Ascending aorta (tissue), 2 donors: ENCODE measurements around the gene SLC22A3. TPM values are rescaled to one million over a fixed set of nuclear protein-coding genes. Genes with fewer than 3 reads are reported as not detected.

Experiments used
- DNase-seq, 2 donors: peaks; one replicate each; pipeline ENCODE4 v3.0.0-alpha.2; 2019; ENCODE audit warnings: low spot score in 2 of 2
- H3K27ac ChIP-seq, 2 donors: fragments of 200-600 bp; sonication (generic); one replicate each; pipeline ENCODE4 v1.5.1; 2016 to 2017; ENCODE audit warnings: mild to moderate bottlenecking in 1 of 2
- H3K27me3 ChIP-seq: fragments of 200-600 bp; sonication (generic); one replicate; pipeline ENCODE4 v1.5.1; 2017
- H3K36me3 ChIP-seq, 2 donors: fragments of 200-600 bp; sonication (generic); one replicate each; pipeline ENCODE4 v1.5.1; 2016
- H3K4me1 ChIP-seq, 2 donors: fragments of 200-600 bp; sonication (generic); one replicate each; pipeline ENCODE4 v1.5.1; 2016 to 2017; ENCODE audit warnings: mild to moderate bottlenecking in 1 of 2
- H3K4me3 ChIP-seq, 2 donors: fragments of 200-600 bp; sonication (generic); one replicate each; pipeline ENCODE4 v1.5.1; 2016 to 2017; ENCODE audit warnings: mild to moderate bottlenecking in 1 of 2
- H3K9me3 ChIP-seq, 2 donors: fragments of 200-600 bp; sonication (generic); one replicate each; pipeline ENCODE4 v1.5.1; 2016
- intact Hi-C: fragments of 100-400 bp; cut with DNase I; formaldehyde crosslinking; loops from one replicate; pipeline ENCODE4 v1.15.1; 2023
- total RNA-seq: library from RNA; depleted of rRNA; stranded (reverse); fragments of >200 nt; gene quantifications from one replicate; pipeline ENCODE4 v1.1.0, GENCODE V29; 2016
- TF ChIP-seq, protein P1 (sequence below), 3 experiments: fragments of 200-600 bp in 2 of 3; fragments of 450-650 bp in 1 of 3; sonication (generic) in 2 of 3; IDR thresholded peaks; one replicate each; pipeline ENCODE4 v1.5.1; 2016 to 2019; ENCODE audit warnings: antibody characterized with exemption in 3 of 3, mild to moderate bottlenecking in 1 of 3, moderate library complexity in 1 of 3

Gene SLC22A3
- total RNA-seq, 1 donor from 2014 or later = 29.6 TPM

DNA sequence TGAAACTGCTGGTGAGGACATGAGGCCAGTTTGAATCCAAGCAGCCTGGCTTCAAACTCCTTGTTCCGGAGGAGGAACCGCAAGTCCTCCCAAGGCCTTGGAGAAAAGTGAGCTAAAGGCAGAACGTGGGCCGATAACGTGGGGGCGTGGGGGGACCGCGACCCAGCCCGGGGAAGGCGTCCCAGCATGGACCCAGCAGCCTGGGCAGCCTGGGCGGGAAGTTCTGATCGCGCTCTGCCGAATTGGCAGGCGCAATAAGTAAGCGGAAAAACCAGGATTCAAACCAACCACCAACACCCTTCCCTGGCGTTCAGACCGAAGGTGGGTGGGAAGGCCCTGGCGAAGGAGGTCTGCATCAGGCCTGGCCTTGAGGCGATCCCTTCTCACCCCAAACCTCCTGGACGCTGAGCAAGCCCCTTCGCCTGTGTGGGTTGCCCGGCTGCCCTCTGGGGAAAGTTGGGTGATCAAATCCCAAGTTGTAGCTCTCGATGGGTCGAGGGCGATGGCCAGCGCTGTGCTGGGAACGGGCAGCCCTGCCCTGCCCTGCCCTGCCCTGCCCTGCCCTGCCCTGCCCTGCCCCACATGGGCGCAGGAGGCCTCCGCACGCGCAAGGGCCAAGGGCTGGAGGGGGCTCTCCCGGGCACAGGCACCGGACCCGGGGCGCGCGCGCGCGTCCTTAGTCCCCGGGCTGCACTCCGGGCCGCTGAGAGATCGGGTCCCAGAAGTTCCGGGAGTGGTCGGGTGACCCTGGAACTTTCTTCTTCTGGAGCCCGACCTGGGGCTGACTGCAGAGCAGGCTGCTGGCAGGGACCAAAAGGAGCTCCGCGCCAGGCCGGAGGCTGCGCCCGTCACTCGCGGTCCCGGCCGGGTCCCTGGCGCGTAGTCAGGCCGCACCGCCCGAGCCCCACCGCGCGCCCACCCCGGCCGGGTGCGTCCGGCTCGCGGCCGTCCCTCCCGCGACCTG lies 637 bp upstream of the SLC22A3 start:
- Histone ChIP-seq H3K9me3 (no peaks in the 10 kb centered on the region), H3K27me3 (no peaks in the 10 kb centered on the region), H3K27ac (peak overlapping the region; percentile 91 to 96), H3K4me3 (peak overlapping the region; percentile 76 to 86), H3K36me3 (no peaks in the 10 kb centered on the region), H3K4me1 (no peaks in the 10 kb centered on the region)
- TF ChIP-seq, protein P1, sequence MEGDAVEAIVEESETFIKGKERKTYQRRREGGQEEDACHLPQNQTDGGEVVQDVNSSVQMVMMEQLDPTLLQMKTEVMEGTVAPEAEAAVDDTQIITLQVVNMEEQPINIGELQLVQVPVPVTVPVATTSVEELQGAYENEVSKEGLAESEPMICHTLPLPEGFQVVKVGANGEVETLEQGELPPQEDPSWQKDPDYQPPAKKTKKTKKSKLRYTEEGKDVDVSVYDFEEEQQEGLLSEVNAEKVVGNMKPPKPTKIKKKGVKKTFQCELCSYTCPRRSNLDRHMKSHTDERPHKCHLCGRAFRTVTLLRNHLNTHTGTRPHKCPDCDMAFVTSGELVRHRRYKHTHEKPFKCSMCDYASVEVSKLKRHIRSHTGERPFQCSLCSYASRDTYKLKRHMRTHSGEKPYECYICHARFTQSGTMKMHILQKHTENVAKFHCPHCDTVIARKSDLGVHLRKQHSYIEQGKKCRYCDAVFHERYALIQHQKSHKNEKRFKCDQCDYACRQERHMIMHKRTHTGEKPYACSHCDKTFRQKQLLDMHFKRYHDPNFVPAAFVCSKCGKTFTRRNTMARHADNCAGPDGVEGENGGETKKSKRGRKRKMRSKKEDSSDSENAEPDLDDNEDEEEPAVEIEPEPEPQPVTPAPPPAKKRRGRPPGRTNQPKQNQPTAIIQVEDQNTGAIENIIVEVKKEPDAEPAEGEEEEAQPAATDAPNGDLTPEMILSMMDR (IDR thresholded peaks at IDR 0.05) = no peak
- intact Hi-C loops = loop anchor here (2.0 to 5.0 kb wide), 5 partner anchors 19 to 209 kb away; no protein-coding TSS in a partner anchor
- no peak for DNase-seq

DNA sequence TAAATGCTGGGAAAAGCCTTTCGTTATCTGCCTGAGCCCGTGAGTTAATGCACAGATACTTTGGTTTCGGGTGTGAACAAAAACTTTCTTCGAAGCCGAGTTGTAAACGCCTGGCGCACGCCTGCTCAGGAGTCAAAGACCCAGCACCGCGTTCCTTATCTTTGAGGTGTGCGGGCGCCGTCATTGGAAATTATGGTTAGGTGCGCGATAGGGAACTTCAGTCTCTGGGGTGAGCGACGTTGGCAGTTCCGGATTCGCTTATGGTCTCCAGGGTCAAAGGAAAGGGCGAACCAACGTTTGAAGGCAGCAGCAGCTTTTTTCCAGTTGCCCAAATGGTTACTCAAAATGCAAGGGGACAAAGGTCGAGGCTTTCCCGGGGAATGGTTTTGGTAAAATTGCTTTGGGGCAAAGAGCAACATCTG lies 853 bp downstream of the SLC22A3 start:
- DNase-seq = no peak
- Histone ChIP-seq H3K27me3 (no peaks in the 10 kb centered on the region), H3K9me3 (no peaks in the 10 kb centered on the region), H3K4me3 (peak overlapping the region; percentile 76 to 86), H3K36me3 (peaks cover 0 to 2% of the 10 kb centered on the region in 2 donors), H3K4me1 (peaks cover 0 to 9% of the 10 kb centered on the region in 2 donors), H3K27ac (peak overlapping the region; percentile 91 to 96)
- intact Hi-C loops = loop anchor here (2.0 to 5.0 kb wide), 5 partner anchors 20 to 210 kb away; no protein-coding TSS in a partner anchor
- TF ChIP-seq, protein P1 (IDR thresholded peaks at IDR 0.05) = no peak

DNA sequence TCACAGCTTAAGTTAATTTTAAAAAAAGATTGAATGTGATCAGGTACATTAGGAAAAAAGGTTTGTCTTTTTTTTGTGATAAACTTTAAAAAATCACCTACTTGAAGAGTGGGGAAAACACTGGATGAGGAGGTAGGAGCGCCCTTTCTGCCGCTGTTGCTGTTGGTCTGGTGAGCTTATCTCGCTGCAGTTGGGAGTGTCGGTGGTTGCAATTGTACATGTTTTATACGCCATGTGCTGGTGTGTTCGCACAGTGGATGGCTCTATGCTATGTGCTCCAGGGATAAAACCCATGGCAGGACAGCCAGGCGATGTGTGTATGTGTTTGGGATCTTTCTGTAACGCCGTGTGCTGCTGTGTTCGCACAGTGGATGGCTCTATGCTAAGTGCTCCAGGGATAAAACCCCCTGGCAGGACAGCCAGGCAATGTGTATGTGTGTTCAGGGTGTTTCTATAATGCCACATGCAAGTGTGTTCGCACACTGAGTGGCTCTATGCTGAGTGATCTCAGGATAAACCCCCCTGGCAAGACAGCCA lies 1.7 kb downstream of the SLC22A3 start:
- H3K27ac ChIP-seq = peak overlapping the region; percentile 91 to 96

DNA sequence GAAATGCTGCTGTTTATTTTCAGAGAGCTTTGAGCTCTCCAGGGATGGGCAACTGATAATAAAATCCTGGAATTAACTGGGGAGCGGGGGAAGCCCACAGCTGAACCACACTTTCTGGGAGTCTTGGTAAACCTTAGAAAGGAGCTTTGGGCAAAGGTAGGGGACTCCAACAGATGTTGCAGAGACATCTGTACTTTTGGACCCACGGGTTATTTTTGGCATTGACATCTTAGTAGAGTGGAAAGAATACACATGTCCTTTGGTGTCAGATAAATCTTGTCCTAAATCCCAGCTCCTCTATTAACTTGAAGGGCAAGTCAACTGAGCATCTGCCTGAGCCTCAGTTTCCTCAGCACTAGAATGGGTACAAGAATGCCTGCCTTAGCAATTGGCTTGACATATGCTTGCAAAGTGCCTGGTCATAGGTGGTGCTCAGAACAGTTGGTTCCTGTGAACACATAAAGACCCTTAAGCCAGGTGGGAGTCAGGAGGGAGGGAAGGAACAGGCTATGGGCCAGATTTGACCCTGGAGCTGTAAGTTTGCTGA lies 5.8 kb downstream of the SLC22A3 start:
- peaks cover 7 to 52% of the 10 kb centered on the region in 2 donors for H3K4me1 ChIP-seq
- DNase-seq = no peak
- no peaks in the 10 kb centered on the region for H3K9me3 ChIP-seq
- no peak overlapping the region for H3K4me3 ChIP-seq
- TF ChIP-seq, protein P1 (IDR thresholded peaks at IDR 0.05) = no peak
- H3K36me3 ChIP-seq = peaks cover 0 to 2% of the 10 kb centered on the region in 2 donors
- no peaks in the 10 kb centered on the region for H3K27me3 ChIP-seq
- H3K27ac ChIP-seq = peak overlapping the region; percentile 91 to 96
- intact Hi-C loops = loop anchor here (2.0 to 5.0 kb wide), 2 partner anchors 25 to 267 kb away; no protein-coding TSS in a partner anchor

More for the DNA sequence above, 1.7 kb downstream of the SLC22A3 start:
- TF ChIP-seq, protein P1 (IDR thresholded peaks at IDR 0.05) = no peak
- Histone ChIP-seq H3K4me3 (peak overlapping the region; percentile 76 to 86), H3K36me3 (peaks cover 0 to 2% of the 10 kb centered on the region in 2 donors), H3K9me3 (no peaks in the 10 kb centered on the region), H3K4me1 (peaks cover 2 to 18% of the 10 kb centered on the region in 2 donors), H3K27me3 (no peaks in the 10 kb centered on the region)
- no peak for DNase-seq
- intact Hi-C loops = loop anchor here (2.0 to 5.0 kb wide), 6 partner anchors 21 to 263 kb away; no protein-coding TSS in a partner anchor

DNA sequence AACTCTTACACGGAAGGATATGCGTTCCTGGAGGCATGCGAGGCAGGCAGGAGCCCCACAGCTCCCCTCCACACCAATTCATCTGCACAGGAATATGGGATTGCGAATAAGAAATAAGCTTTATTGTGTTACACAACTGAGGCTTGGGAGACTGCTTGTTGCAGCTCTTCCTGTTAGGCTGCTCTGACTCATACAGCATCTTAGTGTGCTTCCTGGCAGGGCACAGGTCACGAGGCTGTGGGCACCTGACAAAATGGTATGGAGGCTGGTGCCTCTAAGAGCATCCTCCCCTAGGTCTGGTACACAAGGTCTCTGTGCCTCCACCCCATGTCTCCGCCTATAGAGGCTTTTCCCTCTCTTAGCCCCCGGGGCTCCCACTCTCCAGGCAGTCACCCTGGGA lies 6.8 kb downstream of the SLC22A3 start:
- intact Hi-C loops = loop anchor here (2.0 kb wide), 1 partner anchor 24 kb away; no protein-coding TSS in a partner anchor
- TF ChIP-seq, protein P1 (IDR thresholded peaks at IDR 0.05) = no peak
- H3K4me3 ChIP-seq = peak overlapping the region in 1 of 2 donors; percentile 14
- peaks cover 7 to 56% of the 10 kb centered on the region in 2 donors for H3K4me1 ChIP-seq
- DNase-seq = peak; percentile 31 to 84
- H3K36me3 ChIP-seq = peaks cover 0 to 2% of the 10 kb centered on the region in 2 donors
- H3K9me3 ChIP-seq = no peaks in the 10 kb centered on the region
- H3K27ac ChIP-seq = peak overlapping the region; percentile 91 to 96
- no peaks in the 10 kb centered on the region for H3K27me3 ChIP-seq
